IPS-20b (cell line): ENCODE results near the gene TSPAN18.
A peak's percentile ranks its signal among the peaks of the same experiment; 100 is the strongest.

Experiments used
- H3K27ac ChIP-seq: one replicate; pipeline ENCODE4 v1.5.1; 2013; ENCODE audit warnings: low read length
- H3K27me3 ChIP-seq: 2 replicates; pipeline ENCODE4 v1.6.1; 2013; ENCODE audit warnings: mild to moderate bottlenecking, low read length, inconsistent platforms; ENCODE audit not compliant: insufficient read depth
- H3K36me3 ChIP-seq: 2 replicates; pipeline ENCODE4 v1.6.1; 2013; ENCODE audit warnings: low read depth, mild to moderate bottlenecking, inconsistent platforms, low read length, moderate library complexity; ENCODE audit not compliant: insufficient read depth
- H3K4me1 ChIP-seq: 2 replicates; pipeline ENCODE4 v1.6.1; 2013; ENCODE audit warnings: mild to moderate bottlenecking, control low read depth, inconsistent platforms, low read length, moderate library complexity; ENCODE audit not compliant: insufficient read depth
- H3K4me3 ChIP-seq: 2 replicates; pipeline ENCODE4 v1.5.1; 2013; ENCODE audit warnings: mild to moderate bottlenecking, low read length, inconsistent platforms
- H3K9ac ChIP-seq: 2 replicates; pipeline ENCODE4 v1.6.1; 2013; ENCODE audit warnings: low read depth, mild to moderate bottlenecking, inconsistent platforms, low read length, moderate library complexity
- H3K9me3 ChIP-seq: 2 replicates; pipeline ENCODE4 v1.6.1; 2013; ENCODE audit warnings: mild to moderate bottlenecking, low read depth, low read length, inconsistent platforms; ENCODE audit not compliant: insufficient read depth

Gene TSPAN18

GRCh38 chr11:44752713-44753112, 26.0 kb downstream of the TSPAN18 start:
- Histone ChIP-seq H3K36me3 (no peaks in the 10 kb centered on the region), H3K4me3 (no peak overlapping the region), H3K9ac (no peak overlapping the region), H3K27ac (no peak overlapping the region), H3K9me3 (no peaks in the 10 kb centered on the region), H3K27me3 (peaks cover 52% of the 10 kb centered on the region; the same call in 1 of the 2 replicates), H3K4me1 (peaks cover 34% of the 10 kb centered on the region)

- Histone ChIP-seq H3K27ac (no peak overlapping the region), H3K27me3 (peaks cover 52% of the 10 kb centered on the region; the same call in 1 of the 2 replicates), H3K9me3 (no peaks in the 10 kb centered on the region)
Measured at GRCh38 chr11:44753961-44754645, 27.3 kb downstream of the TSPAN18 start.

GRCh38 chr11:44754876-44755555, 28.3 kb downstream of the TSPAN18 start:
- Histone ChIP-seq H3K9ac (no peak overlapping the region; the same call in 1 of the 2 replicates), H3K4me1 (peaks cover 34% of the 10 kb centered on the region), H3K27me3 (peaks cover 60% of the 10 kb centered on the region; the same call in 1 of the 2 replicates), H3K36me3 (no peaks in the 10 kb centered on the region), H3K9me3 (no peaks in the 10 kb centered on the region), H3K4me3 (no peak overlapping the region; the same call in 1 of the 2 replicates), H3K27ac (no peak overlapping the region)

More at GRCh38 chr11:44753961-44754645, 27.3 kb downstream of the TSPAN18 start:
- Histone ChIP-seq H3K4me3 (peak overlapping the region; percentile 39), H3K9ac (peak overlapping the region; percentile 17; the same call in 1 of the 2 replicates), H3K4me1 (peaks cover 34% of the 10 kb centered on the region), H3K36me3 (no peaks in the 10 kb centered on the region)

GRCh38 chr11:44755556-44756523, 29.1 kb downstream of the TSPAN18 start:
- Histone ChIP-seq H3K4me3 (no peak overlapping the region), H3K27ac (no peak overlapping the region)

GRCh38 chr11:44758983-44759382, 32.2 kb downstream of the TSPAN18 start:
- no peak overlapping the region for H3K4me3 ChIP-seq
- H3K9ac ChIP-seq = no peak overlapping the region
- H3K27ac ChIP-seq = no peak overlapping the region
- H3K36me3 ChIP-seq = no peaks in the 10 kb centered on the region
- peaks cover 41% of the 10 kb centered on the region for H3K4me1 ChIP-seq
- peaks cover 41% of the 10 kb centered on the region; the same call in 1 of the 2 replicates for H3K27me3 ChIP-seq
- H3K9me3 ChIP-seq = no peaks in the 10 kb centered on the region

More at GRCh38 chr11:44755556-44756523, 29.1 kb downstream of the TSPAN18 start:
- Histone ChIP-seq H3K4me1 (peaks cover 38% of the 10 kb centered on the region), H3K9me3 (no peaks in the 10 kb centered on the region), H3K27me3 (peaks cover 61% of the 10 kb centered on the region; the same call in 1 of the 2 replicates), H3K9ac (no peak overlapping the region; the same call in 1 of the 2 replicates), H3K36me3 (no peaks in the 10 kb centered on the region)

GRCh38 chr11:44759743-44760476, 33.1 kb downstream of the TSPAN18 start:
- no peak overlapping the region for H3K27ac ChIP-seq
- H3K4me1 ChIP-seq = peaks cover 33% of the 10 kb centered on the region

GRCh38 chr11:44760477-44760872, 33.7 kb downstream of the TSPAN18 start:
- Histone ChIP-seq H3K4me3 (no peak overlapping the region), H3K27me3 (peaks cover 29% of the 10 kb centered on the region; the same call in 1 of the 2 replicates), H3K27ac (no peak overlapping the region), H3K36me3 (no peaks in the 10 kb centered on the region), H3K9me3 (no peaks in the 10 kb centered on the region), H3K9ac (no peak overlapping the region), H3K4me1 (peaks cover 28% of the 10 kb centered on the region)

More at GRCh38 chr11:44759743-44760476, 33.1 kb downstream of the TSPAN18 start:
- H3K9ac ChIP-seq = no peak overlapping the region
- H3K4me3 ChIP-seq = no peak overlapping the region
- no peaks in the 10 kb centered on the region for H3K9me3 ChIP-seq
- H3K36me3 ChIP-seq = no peaks in the 10 kb centered on the region
- peaks cover 35% of the 10 kb centered on the region; the same call in 1 of the 2 replicates for H3K27me3 ChIP-seq

GRCh38 chr11:44760917-44761550, 34.3 kb downstream of the TSPAN18 start:
- no peaks in the 10 kb centered on the region for H3K36me3 ChIP-seq
- no peak overlapping the region for H3K27ac ChIP-seq
- H3K27me3 ChIP-seq = peaks cover 23% of the 10 kb centered on the region; the same call in 1 of the 2 replicates
- H3K9me3 ChIP-seq = no peaks in the 10 kb centered on the region
- no peak overlapping the region for H3K4me3 ChIP-seq
- peaks cover 22% of the 10 kb centered on the region; the same call in 1 of the 2 replicates for H3K4me1 ChIP-seq
- no peak overlapping the region for H3K9ac ChIP-seq

- H3K36me3 ChIP-seq = no peaks in the 10 kb centered on the region
- H3K27me3 ChIP-seq = peaks cover 19% of the 10 kb centered on the region; the same call in 1 of the 2 replicates
- no peak overlapping the region for H3K27ac ChIP-seq
- peaks cover 22% of the 10 kb centered on the region; the same call in 1 of the 2 replicates for H3K4me1 ChIP-seq
- no peaks in the 10 kb centered on the region for H3K9me3 ChIP-seq
- H3K9ac ChIP-seq = no peak overlapping the region
- no peak overlapping the region for H3K4me3 ChIP-seq
Measured at GRCh38 chr11:44761551-44761961, 34.8 kb downstream of the TSPAN18 start.

- no peak overlapping the region for H3K4me3 ChIP-seq
- peaks cover 22% of the 10 kb centered on the region; the same call in 1 of the 2 replicates for H3K4me1 ChIP-seq
- no peak overlapping the region for H3K27ac ChIP-seq
- H3K9me3 ChIP-seq = peaks cover 6% of the 10 kb centered on the region
- H3K36me3 ChIP-seq = peaks cover 12% of the 10 kb centered on the region
- H3K27me3 ChIP-seq = peaks cover 15% of the 10 kb centered on the region; the same call in 1 of the 2 replicates
- H3K9ac ChIP-seq = no peak overlapping the region
Measured at GRCh38 chr11:44763121-44763820, 36.5 kb downstream of the TSPAN18 start.
